Vagina (tissue), 2 donors: ENCODE measurements around the gene HRH2.

ENCODE experiments used
- CTCF ChIP-seq, 3 experiments: fragments of 450-650 bp in 2 of 3; fragments of 200-600 bp in 1 of 3; sonication (generic) in 1 of 3; IDR thresholded peaks; one replicate each; pipeline ENCODE4 v1.5.1; 2017 to 2019; ENCODE audit warnings: antibody characterized with exemption in 3 of 3, mild to moderate bottlenecking in 2 of 3, moderate library complexity in 2 of 3
- POLR2A ChIP-seq, 2 donors: fragments of 450-650 bp; IDR thresholded peaks; one replicate each; pipeline ENCODE4 v1.6.1; 2017; ENCODE audit warnings: antibody characterized with exemption in 2 of 2, mild to moderate bottlenecking in 2 of 2, moderate library complexity in 2 of 2

- TF ChIP-seq CTCF (IDR thresholded peaks at IDR 0.05) (no peak), POLR2A (IDR thresholded peaks at IDR 0.05) (no peak)
Observed at GRCh38 chr5:175714479-175715085, 56.7 kb downstream of the HRH2 start.
